Neural cell (in vitro differentiated cells): Measurements from ENCODE around the gene SH3TC1. TPM values are rescaled to one million over a fixed set of nuclear protein-coding genes. Genes with fewer than 3 reads are reported as not detected.
A peak's percentile ranks its signal among the peaks of the same experiment; 100 is the strongest.

ENCODE experiments used
- H2AFZ ChIP-seq: fragments of 200-600, 300-800 bp; sonication (generic), shearing (Covaris generic); 2 replicates; pipeline ENCODE4 v1.6.0; 2014; ENCODE audit warnings: low read depth, mild to moderate bottlenecking, antibody characterized with exemption, low read length, moderate library complexity
- H3F3A ChIP-seq: fragments of 200-600 bp; shearing (Covaris generic); 2 replicates; pipeline ENCODE4 v1.6.1; 2016; ENCODE audit warnings: mild to moderate bottlenecking, moderate library complexity, mixed read lengths, antibody characterized with exemption, low read length; ENCODE audit not compliant: insufficient read depth, poor library complexity, severe bottlenecking
- H3K27ac ChIP-seq: fragments of 200-600, 300-800 bp; sonication (generic), shearing (Covaris generic); 2 replicates; pipeline ENCODE4 v1.5.1; 2014; ENCODE audit warnings: mild to moderate bottlenecking, low read length, moderate library complexity
- H3K27me3 ChIP-seq: fragments of 300-800, 200-600 bp; sonication (generic), shearing (Covaris generic); 2 replicates; pipeline ENCODE4 v1.6.0; 2014; ENCODE audit warnings: mild to moderate bottlenecking, low read depth, low read length, moderate library complexity; ENCODE audit not compliant: insufficient read depth
- H3K36me3 ChIP-seq: fragments of 300-800, 200-600 bp; sonication (generic), shearing (Covaris generic); 2 replicates; pipeline ENCODE4 v1.5.1; 2014; ENCODE audit warnings: mild to moderate bottlenecking, antibody characterized with exemption, low read length, moderate library complexity; ENCODE audit not compliant: insufficient read depth
- H3K4me2 ChIP-seq: fragments of 300-800, 200-600 bp; sonication (generic), shearing (Covaris generic); 2 replicates; pipeline ENCODE4 v1.6.0; 2014; ENCODE audit warnings: mild to moderate bottlenecking, low read length
- H3K4me3 ChIP-seq: fragments of 300-800, 200-600 bp; sonication (generic), shearing (Covaris generic); 2 replicates; pipeline ENCODE4 v1.5.1; 2014; ENCODE audit warnings: mild to moderate bottlenecking, low read length, moderate library complexity
- H3K79me2 ChIP-seq: fragments of 200-600 bp; shearing (Covaris generic); replicated peaks from 2 replicates; pipeline ENCODE4 v1.6.0; 2014; ENCODE audit warnings: mild to moderate bottlenecking, low read length, moderate library complexity; ENCODE audit not compliant: insufficient read depth
- H3K9ac ChIP-seq: fragments of 300-800, 200-600 bp; sonication (generic), shearing (Covaris generic); 2 replicates; pipeline ENCODE4 v1.6.1; 2016; ENCODE audit warnings: mild to moderate bottlenecking, low read length, mixed read lengths
- H3K9me2 ChIP-seq: fragments of 200-600 bp; shearing (Covaris generic); 2 replicates; pipeline ENCODE4 v1.6.1; 2016; ENCODE audit warnings: mild to moderate bottlenecking, low read length, mixed read lengths; ENCODE audit not compliant: insufficient read depth
- H3K9me3 ChIP-seq: fragments of 200-600, 300-800 bp; sonication (generic), shearing (Covaris generic); 2 replicates; pipeline ENCODE4 v1.6.1; 2016; ENCODE audit warnings: mild to moderate bottlenecking, mixed run types, low read length, moderate library complexity, mixed read lengths
- H4K20me1 ChIP-seq: fragments of 200-600 bp; shearing (Covaris generic); 2 replicates; pipeline ENCODE4 v1.6.1; 2016; ENCODE audit warnings: mild to moderate bottlenecking, mixed run types; ENCODE audit not compliant: insufficient read depth
- EP300 ChIP-seq: fragments of 450-650 bp; conservative IDR thresholded peaks from 2 replicates; pipeline ENCODE4 v1.6.1; 2014; ENCODE audit warnings: antibody characterized with exemption, mild to moderate bottlenecking, moderate library complexity; ENCODE audit not compliant: poor library complexity, severe bottlenecking
- EZH2 ChIP-seq: fragments of 200-600, 300-800 bp; shearing (Covaris generic), sonication (generic); IDR thresholded peaks from 2 replicates; pipeline ENCODE4 v1.6.1; 2014; ENCODE audit warnings: antibody characterized with exemption, low read length, borderline replicate concordance, mild to moderate bottlenecking; ENCODE audit not compliant: insufficient read depth, poor library complexity, severe bottlenecking
- MXI1 ChIP-seq: fragments of 450-650 bp; conservative IDR thresholded peaks from 2 replicates; pipeline ENCODE4 v1.6.1; 2014; ENCODE audit warnings: antibody characterized with exemption, mild to moderate bottlenecking; ENCODE audit not compliant: poor library complexity, severe bottlenecking
- POLR2AphosphoS5 ChIP-seq: IDR thresholded peaks from 2 replicates; pipeline ENCODE4 v1.6.1; 2012
- RAD21 ChIP-seq: fragments of 450-650 bp; conservative IDR thresholded peaks from 2 replicates; pipeline ENCODE4 v1.6.1; 2014; ENCODE audit warnings: antibody characterized with exemption, mild to moderate bottlenecking, moderate library complexity
- SMC3 ChIP-seq: fragments of 450-650 bp; conservative IDR thresholded peaks from 2 replicates; pipeline ENCODE4 v1.6.1; 2014; ENCODE audit warnings: antibody characterized with exemption, mild to moderate bottlenecking, moderate library complexity; ENCODE audit not compliant: poor library complexity
- TAF1 ChIP-seq: IDR thresholded peaks from 2 replicates; pipeline ENCODE4 v1.6.1; 2012; ENCODE audit warnings: low read depth
- polyA plus RNA-seq: library from polyadenylated mRNA; depleted of rRNA; stranded (reverse); fragments of >200 nt; gene quantifications from 2 replicates; pipeline ENCODE4 v1.2.3, GENCODE V29; 2014
- TF ChIP-seq, protein P1 (sequence below): fragments of 450-650 bp; IDR thresholded peaks from 2 replicates; pipeline ENCODE4 v1.5.1; 2014; ENCODE audit warnings: antibody characterized with exemption, mild to moderate bottlenecking, moderate library complexity; ENCODE audit not compliant: poor library complexity, severe bottlenecking
- TF ChIP-seq, protein P2 (sequence below): IDR thresholded peaks from 2 replicates; pipeline ENCODE4 v1.6.1; 2012; ENCODE audit warnings: borderline replicate concordance

Gene SH3TC1
- polyA plus RNA-seq, 1 donor from 2014 or later: not detected

DNA sequence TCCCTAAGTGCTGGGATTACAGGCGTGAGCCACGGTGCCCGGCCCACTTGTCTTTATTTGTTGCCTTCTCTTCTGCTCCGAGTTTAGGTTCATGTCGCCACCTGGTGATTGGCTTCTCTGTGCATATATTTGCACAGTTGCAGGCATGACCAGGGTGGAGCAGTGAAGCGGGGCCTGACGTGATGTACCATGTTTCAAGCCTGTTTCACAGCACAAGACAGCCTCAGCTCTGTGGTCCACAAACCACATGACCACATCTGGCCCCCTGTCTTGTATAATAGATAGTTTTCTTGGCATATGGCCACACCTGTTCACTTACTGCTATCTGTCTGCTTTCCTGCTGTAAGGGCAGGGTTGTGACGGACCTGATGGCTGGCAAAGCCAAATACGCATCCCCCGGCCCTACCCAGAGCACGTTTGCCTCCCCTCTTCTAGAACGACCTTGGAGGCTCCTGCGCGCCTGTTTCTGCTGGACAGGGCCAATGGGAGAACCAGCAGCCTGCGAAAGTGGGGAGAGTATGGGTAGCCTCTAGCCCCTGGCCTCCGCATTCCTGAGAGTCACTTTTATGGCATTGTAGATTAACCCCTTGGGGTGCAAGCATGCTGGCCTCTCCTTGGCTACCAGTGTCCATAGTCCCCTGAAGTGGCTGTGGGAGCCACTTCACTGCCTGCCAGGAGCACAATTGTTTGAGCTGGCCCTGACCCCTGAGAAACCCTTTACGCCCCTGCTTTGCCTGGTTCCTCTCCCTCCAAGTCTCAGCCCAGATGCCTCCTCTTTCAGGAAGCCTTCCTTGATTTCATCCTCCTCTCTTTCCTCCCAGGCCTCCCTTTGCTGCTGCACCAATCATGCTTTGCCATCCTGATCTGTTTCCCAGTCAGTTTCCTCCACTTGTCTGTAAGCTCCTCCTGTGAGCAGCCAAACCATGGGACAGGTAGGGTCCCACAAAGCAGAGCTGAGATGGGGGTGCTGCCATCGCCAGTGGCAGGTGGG, 6.0 kb upstream of the SH3TC1 start:
- H3K79me2 ChIP-seq: no peaks in the 10 kb centered on the region
- H3K36me3 ChIP-seq: no peaks in the 10 kb centered on the region
- H3K9ac ChIP-seq: no peak overlapping the region
- no peaks in the 10 kb centered on the region for H4K20me1 ChIP-seq
- no peak overlapping the region for H3K27ac ChIP-seq
- H3K9me2 ChIP-seq: no peaks in the 10 kb centered on the region
- H3K9me3 ChIP-seq: no peaks in the 10 kb centered on the region
- H3K4me3 ChIP-seq: no peak overlapping the region
- no peaks in the 10 kb centered on the region for H3K27me3 ChIP-seq
- H2AFZ ChIP-seq: no peak overlapping the region
- TF ChIP-seq EZH2 (no peak), MXI1 (no peak), SMC3 (peak; percentile 70), RAD21 (peak; percentile 66)
- TF ChIP-seq, protein P1, sequence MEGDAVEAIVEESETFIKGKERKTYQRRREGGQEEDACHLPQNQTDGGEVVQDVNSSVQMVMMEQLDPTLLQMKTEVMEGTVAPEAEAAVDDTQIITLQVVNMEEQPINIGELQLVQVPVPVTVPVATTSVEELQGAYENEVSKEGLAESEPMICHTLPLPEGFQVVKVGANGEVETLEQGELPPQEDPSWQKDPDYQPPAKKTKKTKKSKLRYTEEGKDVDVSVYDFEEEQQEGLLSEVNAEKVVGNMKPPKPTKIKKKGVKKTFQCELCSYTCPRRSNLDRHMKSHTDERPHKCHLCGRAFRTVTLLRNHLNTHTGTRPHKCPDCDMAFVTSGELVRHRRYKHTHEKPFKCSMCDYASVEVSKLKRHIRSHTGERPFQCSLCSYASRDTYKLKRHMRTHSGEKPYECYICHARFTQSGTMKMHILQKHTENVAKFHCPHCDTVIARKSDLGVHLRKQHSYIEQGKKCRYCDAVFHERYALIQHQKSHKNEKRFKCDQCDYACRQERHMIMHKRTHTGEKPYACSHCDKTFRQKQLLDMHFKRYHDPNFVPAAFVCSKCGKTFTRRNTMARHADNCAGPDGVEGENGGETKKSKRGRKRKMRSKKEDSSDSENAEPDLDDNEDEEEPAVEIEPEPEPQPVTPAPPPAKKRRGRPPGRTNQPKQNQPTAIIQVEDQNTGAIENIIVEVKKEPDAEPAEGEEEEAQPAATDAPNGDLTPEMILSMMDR: peak; percentile 61
- no peaks in the 10 kb centered on the region for H3F3A ChIP-seq
- no peak overlapping the region for H3K4me2 ChIP-seq

DNA sequence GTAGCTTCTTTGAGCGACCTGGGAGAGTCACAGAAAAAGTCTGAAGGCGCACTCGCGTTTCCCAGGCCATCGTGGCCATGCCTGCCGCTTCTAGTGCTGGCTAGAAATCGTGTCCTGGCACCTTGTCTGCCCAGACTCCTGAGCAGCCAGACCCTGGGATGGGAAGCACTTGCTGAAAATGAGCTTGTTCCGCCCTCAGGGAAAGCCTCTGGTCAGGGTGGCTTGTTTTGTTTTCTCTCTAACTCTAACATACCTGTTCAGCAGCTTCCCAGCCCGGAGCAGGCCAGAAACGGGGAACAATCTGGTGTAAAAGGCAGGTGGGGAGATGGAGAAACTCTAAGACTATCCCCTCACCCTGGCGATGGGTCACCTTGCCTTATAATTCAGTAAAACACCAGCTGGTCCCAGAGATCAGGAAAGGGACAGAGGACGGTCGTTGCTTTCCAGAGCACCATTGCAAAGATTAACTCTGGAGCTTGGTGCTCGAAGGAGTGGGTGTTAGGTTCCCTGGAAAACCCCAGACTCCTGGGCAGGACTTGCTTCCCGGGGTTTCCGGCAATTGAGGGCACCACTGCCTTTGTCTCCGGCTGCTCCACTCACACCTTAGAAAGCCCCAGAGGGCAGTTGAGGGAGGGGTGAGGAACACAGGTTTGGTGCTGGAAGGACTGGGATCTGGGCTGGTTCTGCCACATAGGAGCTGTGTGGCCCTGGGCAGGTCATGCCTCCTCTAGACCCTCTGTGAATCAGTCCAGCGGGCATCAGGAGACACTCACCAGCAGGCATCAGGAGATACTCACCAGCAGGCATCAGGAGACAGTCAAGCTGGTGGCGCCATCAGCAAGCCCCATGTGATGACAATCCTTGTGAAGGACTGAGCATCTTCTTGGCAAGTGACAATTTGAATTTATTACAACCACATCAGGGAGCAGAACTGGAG, 4.5 kb upstream of the SH3TC1 start:
- Histone ChIP-seq H3K9me3 (no peaks in the 10 kb centered on the region), H3K79me2 (no peaks in the 10 kb centered on the region), H3K27me3 (no peaks in the 10 kb centered on the region), H3K9me2 (no peaks in the 10 kb centered on the region), H3K4me2 (no peak overlapping the region), H4K20me1 (no peaks in the 10 kb centered on the region), H3F3A (no peaks in the 10 kb centered on the region), H2AFZ (no peak overlapping the region), H3K36me3 (no peaks in the 10 kb centered on the region), H3K27ac (no peak overlapping the region), H3K4me3 (no peak overlapping the region), H3K9ac (no peak overlapping the region)
- no peak for TF ChIP-seq RAD21
- TF ChIP-seq, protein P2, sequence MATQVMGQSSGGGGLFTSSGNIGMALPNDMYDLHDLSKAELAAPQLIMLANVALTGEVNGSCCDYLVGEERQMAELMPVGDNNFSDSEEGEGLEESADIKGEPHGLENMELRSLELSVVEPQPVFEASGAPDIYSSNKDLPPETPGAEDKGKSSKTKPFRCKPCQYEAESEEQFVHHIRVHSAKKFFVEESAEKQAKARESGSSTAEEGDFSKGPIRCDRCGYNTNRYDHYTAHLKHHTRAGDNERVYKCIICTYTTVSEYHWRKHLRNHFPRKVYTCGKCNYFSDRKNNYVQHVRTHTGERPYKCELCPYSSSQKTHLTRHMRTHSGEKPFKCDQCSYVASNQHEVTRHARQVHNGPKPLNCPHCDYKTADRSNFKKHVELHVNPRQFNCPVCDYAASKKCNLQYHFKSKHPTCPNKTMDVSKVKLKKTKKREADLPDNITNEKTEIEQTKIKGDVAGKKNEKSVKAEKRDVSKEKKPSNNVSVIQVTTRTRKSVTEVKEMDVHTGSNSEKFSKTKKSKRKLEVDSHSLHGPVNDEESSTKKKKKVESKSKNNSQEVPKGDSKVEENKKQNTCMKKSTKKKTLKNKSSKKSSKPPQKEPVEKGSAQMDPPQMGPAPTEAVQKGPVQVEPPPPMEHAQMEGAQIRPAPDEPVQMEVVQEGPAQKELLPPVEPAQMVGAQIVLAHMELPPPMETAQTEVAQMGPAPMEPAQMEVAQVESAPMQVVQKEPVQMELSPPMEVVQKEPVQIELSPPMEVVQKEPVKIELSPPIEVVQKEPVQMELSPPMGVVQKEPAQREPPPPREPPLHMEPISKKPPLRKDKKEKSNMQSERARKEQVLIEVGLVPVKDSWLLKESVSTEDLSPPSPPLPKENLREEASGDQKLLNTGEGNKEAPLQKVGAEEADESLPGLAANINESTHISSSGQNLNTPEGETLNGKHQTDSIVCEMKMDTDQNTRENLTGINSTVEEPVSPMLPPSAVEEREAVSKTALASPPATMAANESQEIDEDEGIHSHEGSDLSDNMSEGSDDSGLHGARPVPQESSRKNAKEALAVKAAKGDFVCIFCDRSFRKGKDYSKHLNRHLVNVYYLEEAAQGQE: no peak
- TF ChIP-seq TAF1: no peak
- TF ChIP-seq, protein P1: no peak
- TF ChIP-seq EZH2: no peak
- no peak for TF ChIP-seq POLR2AphosphoS5
- TF ChIP-seq SMC3: no peak
- TF ChIP-seq MXI1: no peak
- no peak for TF ChIP-seq EP300
